Mucosa of descending colon (tissue), 3 donors: ENCODE data around the gene SLC12A7. TPM values are rescaled to one million over a fixed set of nuclear protein-coding genes. Genes with fewer than 3 reads are reported as not detected.

Source experiments
- ATAC-seq: fragments of 200-7000 bp; cut with Tn5 transposase; one replicate; pipeline ENCODE4 v1.9.1; 2020; ENCODE audit warnings: mild to moderate bottlenecking, moderate library complexity
- DNase-seq, 3 donors: peaks; one replicate each; pipeline ENCODE4 v3.0.0-alpha.2; 2020
- H3K36me3 ChIP-seq: fragments of 200-600 bp; one replicate; pipeline ENCODE4 v1.8.0; 2021; ENCODE audit warnings: low read depth, mild to moderate bottlenecking
- H3K4me1 ChIP-seq: fragments of 200-600 bp; one replicate; pipeline ENCODE4 v1.8.0; 2021; ENCODE audit warnings: low read depth, mild to moderate bottlenecking
- H3K4me3 ChIP-seq: fragments of 200-600 bp; one replicate; pipeline ENCODE4 v1.8.0; 2021; ENCODE audit warnings: mild to moderate bottlenecking
- H3K9me3 ChIP-seq: fragments of 200-600 bp; one replicate; pipeline ENCODE4 v1.8.0; 2021; ENCODE audit warnings: mild to moderate bottlenecking
- CTCF ChIP-seq: fragments of 200-600 bp; IDR thresholded peaks from one replicate; pipeline ENCODE4 v1.8.0; 2022; ENCODE audit warnings: antibody characterized with exemption, mild to moderate bottlenecking
- intact Hi-C, 2 donors: fragments of 100-400 bp; cut with DNase I in 1 of 2; cut with micrococcal nuclease in 1 of 2; formaldehyde crosslinking; loops; one replicate each; pipeline versions ENCODE4 v1.11.0 to v1.11.1; 2022; cut with DNase I, micrococcal nuclease
- total RNA-seq, 3 donors: library from RNA; stranded (reverse); fragmentation: NEBNext Ultra II Directional in 2 of 3; extraction: Animal tissue kit (Norgen Biotek cat#: 25700) in 2 of 3; gene quantifications; one replicate each; pipeline versions ENCODE4 v1.2.1 to v1.2.4, GENCODE V29; 2021 to 2023
- donor health status: DM: no; HTN: no; CAD: no; lungs with moderate emphysema.
- donor health status: DM: no; HTN: no; CAD: no.
- donor health status: DM: no; HTN: yes; CAD: no.

The SLC12A7 gene
- total RNA-seq, 3 donors from 2014 or later: 80.5 to 97.4 (median 94.1) TPM

GRCh38 chr5:1039210-1039548, 72.7 kb downstream of the SLC12A7 start:
- ATAC-seq: no peak
- Histone ChIP-seq H3K4me3 (no peak overlapping the region), H3K4me1 (no peaks in the 10 kb centered on the region), H3K36me3 (no peaks in the 10 kb centered on the region), H3K9me3 (no peaks in the 10 kb centered on the region)
- DNase-seq: no peak
- intact Hi-C loops: no loop called here
- TF ChIP-seq CTCF: no peak

GRCh38 chr5:1038417-1039209, 73.2 kb downstream of the SLC12A7 start:
- Histone ChIP-seq H3K9me3 (no peaks in the 10 kb centered on the region), H3K4me1 (no peaks in the 10 kb centered on the region), H3K36me3 (no peaks in the 10 kb centered on the region), H3K4me3 (no peak overlapping the region)
- DNase-seq (no peak), ATAC-seq (no peak)
- intact Hi-C loops: no loop called here
- no peak for TF ChIP-seq CTCF

- no peak overlapping the region for H3K4me3 ChIP-seq
- TF ChIP-seq CTCF: no peak
- ATAC-seq (no peak), DNase-seq (peak in 1 of 3 donors; percentile 14)
- intact Hi-C loops: no loop called here
- no peaks in the 10 kb centered on the region for H3K36me3 ChIP-seq
- H3K9me3 ChIP-seq: no peaks in the 10 kb centered on the region
- no peaks in the 10 kb centered on the region for H3K4me1 ChIP-seq
These were observed 74.0 kb downstream of the SLC12A7 start for GRCh38 chr5:1037671-1038416.

GRCh38 chr5:1037123-1037670, 74.7 kb downstream of the SLC12A7 start:
- DNase-seq (peak in 1 of 3 donors; percentile 17), ATAC-seq (peak; percentile 21)

More at GRCh38 chr5:1037123-1037670, 74.7 kb downstream of the SLC12A7 start:
- no peak overlapping the region for H3K4me3 ChIP-seq
- TF ChIP-seq CTCF: no peak
- intact Hi-C loops: no loop called here
- no peaks in the 10 kb centered on the region for H3K36me3 ChIP-seq
- H3K9me3 ChIP-seq: no peaks in the 10 kb centered on the region
- no peaks in the 10 kb centered on the region for H3K4me1 ChIP-seq
